ENCODE measurements around the gene PMAIP1. TPM values are rescaled to one million over a fixed set of nuclear protein-coding genes. Genes with fewer than 3 reads are reported as not detected.

The PMAIP1 gene
- total RNA-seq, 1 donor from 2014 or later, result 0.20 TPM

DNA sequence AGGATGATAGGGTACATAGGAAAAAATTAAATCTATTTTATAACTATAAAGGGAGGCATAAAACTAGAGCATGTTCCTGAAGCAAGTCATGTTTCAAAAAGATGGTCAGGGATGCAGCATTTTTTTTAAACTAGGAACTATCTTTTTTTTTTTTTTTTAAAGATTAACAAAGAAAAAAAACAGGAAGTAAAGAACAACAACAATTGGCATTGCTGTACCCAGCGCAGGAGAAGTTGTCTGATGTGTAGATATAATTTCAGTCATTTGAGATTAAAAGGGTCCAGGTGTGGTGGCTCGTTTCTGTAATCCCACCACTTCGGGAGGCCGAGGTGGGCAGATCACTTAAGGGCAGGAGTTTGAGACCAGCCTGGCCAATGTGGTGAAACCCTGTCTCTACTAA is 41.5 kb downstream of the PMAIP1 start:
- no peak for ATAC-seq
- no peak for DNase-seq
- intact Hi-C loops (cut with micrococcal nuclease), result no loop called here

DNA sequence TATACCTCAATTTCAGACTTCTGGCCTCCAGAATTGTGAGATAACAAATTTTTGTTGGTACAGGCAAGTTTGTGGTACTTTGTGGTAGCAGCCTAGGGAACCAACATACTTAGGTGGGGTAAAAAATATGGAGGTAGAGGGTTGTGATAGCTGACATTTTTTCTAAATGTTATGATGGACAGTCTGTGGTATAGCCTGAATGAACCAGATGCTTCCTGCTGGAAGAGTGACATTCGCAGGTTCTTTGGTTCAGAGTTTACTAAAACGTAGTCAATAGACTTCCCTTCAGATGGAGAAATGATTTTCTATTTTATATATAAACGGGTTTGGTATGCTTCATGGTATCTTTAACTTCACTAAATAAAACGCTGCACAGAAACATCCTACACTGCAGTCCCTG is 42.8 kb downstream of the PMAIP1 start:
- no peak for DNase-seq
- intact Hi-C loops (cut with micrococcal nuclease), result no loop called here
- ATAC-seq, result no peak

DNA sequence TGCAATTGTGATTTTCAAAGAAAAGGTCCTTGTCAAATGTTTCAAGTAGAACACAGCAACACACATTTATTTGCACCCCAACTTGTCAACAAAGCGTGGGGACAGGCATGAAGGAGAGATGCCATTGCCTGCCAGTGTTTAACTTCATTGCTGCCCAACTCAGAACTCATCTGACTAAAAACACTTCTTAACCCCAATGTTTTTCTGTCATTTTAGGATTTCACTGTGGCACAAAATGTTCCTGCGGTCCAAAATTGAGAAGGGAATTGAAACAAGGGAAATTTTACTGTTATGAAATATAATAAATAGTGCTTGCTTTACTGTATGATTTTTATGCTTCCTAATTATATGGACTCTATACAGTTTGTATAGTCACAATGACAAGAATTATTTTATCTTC is 45.7 kb downstream of the PMAIP1 start:
- intact Hi-C loops (cut with micrococcal nuclease), result no loop called here
- no peak for DNase-seq
- no peak for ATAC-seq

DNA sequence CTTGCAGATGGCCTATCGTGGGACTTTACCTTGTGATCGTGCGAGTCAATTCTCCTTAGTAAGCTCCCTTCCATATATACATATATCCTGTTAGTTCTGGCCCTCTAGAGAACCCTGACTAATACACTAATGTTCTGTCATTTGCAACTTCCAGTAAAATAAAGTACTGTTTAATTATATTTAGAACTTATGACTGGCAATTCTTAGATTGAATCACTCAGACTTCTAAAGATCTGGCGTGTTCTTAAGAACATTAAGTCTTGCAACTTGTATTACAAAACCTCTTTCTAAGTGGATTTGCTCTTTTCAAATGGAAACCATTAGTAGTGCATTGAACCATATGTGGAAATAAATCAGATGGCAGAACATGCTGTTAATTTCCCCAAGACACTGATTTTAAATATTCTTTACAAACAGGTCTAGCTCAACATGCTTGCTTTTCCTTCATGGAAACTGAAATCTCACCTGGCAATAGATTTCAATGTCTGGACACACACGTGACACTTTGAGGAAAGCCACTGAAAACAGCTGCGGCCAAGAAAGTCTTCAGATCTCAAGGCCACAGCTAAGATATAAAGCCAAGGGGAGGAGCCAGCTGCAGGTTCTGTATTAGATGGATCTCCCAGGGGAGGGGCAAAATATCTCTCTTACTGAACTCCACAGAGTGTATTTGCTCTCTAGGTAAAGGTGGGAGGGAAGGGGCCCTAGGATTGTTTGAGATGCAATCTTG is 50.6 kb downstream of the PMAIP1 start:
- DNase-seq (no peak), ATAC-seq (no peak)
- intact Hi-C loops (cut with micrococcal nuclease), result no loop called here

DNA sequence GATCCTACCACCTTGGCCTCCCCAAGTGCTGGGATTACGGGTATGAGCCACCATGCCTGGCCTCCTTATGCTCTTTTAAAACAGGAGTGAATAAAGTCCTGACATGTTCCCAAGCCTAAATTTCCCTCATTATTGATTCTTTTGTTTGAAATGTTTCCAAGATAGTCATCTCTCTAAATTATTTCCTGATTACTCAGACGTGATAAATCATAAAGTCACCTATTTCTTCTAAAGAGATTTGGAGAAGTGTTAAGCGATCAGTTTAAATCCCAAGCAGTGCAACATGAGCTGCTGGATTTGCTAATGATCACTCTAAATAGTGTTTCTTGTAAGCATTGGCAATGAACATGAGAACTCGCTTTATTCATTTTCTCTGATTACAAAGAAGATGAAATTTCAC is 51.8 kb downstream of the PMAIP1 start:
- intact Hi-C loops (cut with micrococcal nuclease), result no loop called here
- ATAC-seq (no peak), DNase-seq (no peak)

DNA sequence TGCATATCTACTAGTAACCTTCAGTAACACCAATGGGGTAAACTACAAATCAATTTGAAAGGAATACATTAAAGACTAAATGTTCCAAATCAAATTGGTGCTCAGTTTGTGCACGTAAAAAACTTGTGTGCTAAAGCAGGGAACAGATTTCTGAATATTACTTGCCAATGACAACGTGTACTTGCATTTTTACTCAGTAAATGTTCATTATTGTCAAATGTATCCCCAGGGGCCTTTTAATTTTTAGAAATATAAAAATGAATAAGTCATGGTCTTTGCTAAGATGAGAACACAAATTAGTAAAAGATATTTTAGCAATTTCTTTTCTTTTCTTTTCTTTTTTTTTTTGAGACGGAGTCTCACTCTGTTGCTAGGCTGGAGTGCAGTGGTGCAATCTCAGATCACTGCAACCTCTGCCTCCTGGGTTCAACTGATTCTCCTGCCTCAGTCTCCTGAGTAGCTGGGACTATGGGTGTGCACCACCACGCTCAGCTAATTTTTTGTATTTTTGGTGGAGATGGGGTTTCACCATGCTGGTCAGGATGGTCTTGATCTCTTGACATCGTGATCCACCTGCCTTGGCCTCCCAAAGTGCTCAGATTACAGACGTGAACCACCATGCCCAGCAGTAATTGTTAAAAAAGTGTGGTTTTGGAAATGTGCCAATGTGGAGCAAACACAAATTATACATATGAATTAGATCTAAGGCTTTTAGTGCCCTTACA is 52.6 kb downstream of the PMAIP1 start:
- intact Hi-C loops (cut with micrococcal nuclease), result no loop called here
- DNase-seq, result no peak

More for the DNA sequence above, 52.6 kb downstream of the PMAIP1 start:
- ATAC-seq, result no peak

Other genes with a start within 250 kb of the PMAIP1 start
- 0.92 TPM for gene CCBE1, start 202.6 kb upstream of the PMAIP1 start, total RNA-seq

All from left ventricle myocardium superior (tissue), 1 donor.